ENCODE results near the gene REP15. TPM values are rescaled to one million over a fixed set of nuclear protein-coding genes. Genes with fewer than 3 reads are reported as not detected.

The REP15 gene
- total RNA-seq, 1 experiment from 2014 or later: 0.55 TPM

Other genes starting within 250 kb of the REP15 start
- not detected in 2 replicates for gene SMCO2, start 249.7 kb upstream of the REP15 start, total RNA-seq (2014; rRNA removed; shearing (Covaris generic))
- 43.2 and 82.3 TPM in 2 replicates for gene PPFIBP1, start 172.2 kb upstream of the REP15 start, total RNA-seq (2014; rRNA removed; shearing (Covaris generic))
- 95.1 and 106 TPM in 2 replicates for gene MRPS35, start 14.4 kb downstream of the REP15 start, total RNA-seq (2014; rRNA removed; shearing (Covaris generic))
- gene KLHL42, start 83.8 kb downstream of the REP15 start, total RNA-seq (2014; rRNA removed; shearing (Covaris generic)): 18.4 and 19.0 TPM in 2 replicates
- gene MANSC4, start 83.8 kb downstream of the REP15 start, total RNA-seq (2014; rRNA removed; shearing (Covaris generic)): not detected in 2 replicates